Fibroblast of skin of right quadriceps (primary cell): ENCODE results near the gene TUBA1C.
"Not testable (repeated sequence)": the region's sequence is repeated elsewhere in the genome, so short reads cannot be mapped to it uniquely, and the experiment has no call there.

Experiments
- DNase-seq: peaks from one replicate; pipeline ENCODE4 v3.0.0-alpha.2; 2013

Gene TUBA1C

GRCh38 chr12:49284672-49285071, 19.8 kb downstream of the TUBA1C start:
- no peak for DNase-seq

GRCh38 chr12:49287876-49288275, 23.0 kb downstream of the TUBA1C start:
- no peak for DNase-seq

- peak; percentile 45 for DNase-seq
Observed at GRCh38 chr12:49288412-49288853, 23.6 kb downstream of the TUBA1C start.

- no peak for DNase-seq
Observed at GRCh38 chr12:49288922-49289555, 24.2 kb downstream of the TUBA1C start.

GRCh38 chr12:49292729-49293055, 27.8 kb downstream of the TUBA1C start:
- DNase-seq, result no peak

- no peak for DNase-seq
Observed at GRCh38 chr12:49293056-49293956, 28.4 kb downstream of the TUBA1C start.

GRCh38 chr12:49294086-49294803, 29.4 kb downstream of the TUBA1C start:
- no peak for DNase-seq

- no peak for DNase-seq
Observed at GRCh38 chr12:49294804-49295081, 29.9 kb downstream of the TUBA1C start.

GRCh38 chr12:49295082-49295936, 30.4 kb downstream of the TUBA1C start, which contains the start of gene PRPH:
Gene PRPH (plus strand): TSS chr12:49295147. CDS start chr12:49295201, 54 bp downstream.
- DNase-seq, result no peak

- no peak for DNase-seq
Observed at GRCh38 chr12:49296034-49296835, 31.4 kb downstream of the TUBA1C start.

GRCh38 chr12:49296836-49297694, 32.2 kb downstream of the TUBA1C start:
- DNase-seq, result no peak

- DNase-seq, result no peak
Observed at GRCh38 chr12:49297695-49298060, 32.8 kb downstream of the TUBA1C start.

GRCh38 chr12:49298160-49298559, 33.3 kb downstream of the TUBA1C start:
- no peak for DNase-seq

GRCh38 chr12:49301760-49302159, 36.9 kb downstream of the TUBA1C start:
- no peak for DNase-seq

- DNase-seq, result peak; percentile 23
Observed at GRCh38 chr12:49304161-49304560, 39.3 kb downstream of the TUBA1C start.

GRCh38 chr12:49305762-49306510, 41.1 kb downstream of the TUBA1C start:
- DNase-seq, result no peak

GRCh38 chr12:49309386-49309785, 44.5 kb downstream of the TUBA1C start:
- DNase-seq, result no peak

- not testable (repeated sequence) for DNase-seq
Observed at GRCh38 chr12:49310451-49311000, 45.6 kb downstream of the TUBA1C start.

GRCh38 chr12:49314811-49315210, 49.9 kb downstream of the TUBA1C start:
- DNase-seq, result no peak

- not testable (repeated sequence) for DNase-seq
Observed at GRCh38 chr12:49317118-49317517, 52.2 kb downstream of the TUBA1C start.
